HG02943 (cell line): ENCODE results near the gene INTS6L.

Experiments used
- ATAC-seq: cut with Tn5 transposase; IDR thresholded peaks from one replicate; pipeline ENCODE4 v1.9.1; 2021; ENCODE audit warnings: mild to moderate bottlenecking, low read depth, moderate library complexity; ENCODE audit not compliant: unreplicated experiment

Gene INTS6L

GRCh38 chrX:135520553-135521404 lies at the start of gene INTS6L:
TSS of gene INTS6L (plus strand) at chrX:135520660. CDS start at chrX:135520993, 333 bp downstream.
- peak; percentile 88 for ATAC-seq

- ATAC-seq: no peak
Measured at GRCh38 chrX:135476378-135476777, 44.1 kb upstream of the INTS6L start.

- no peak for ATAC-seq
Measured at GRCh38 chrX:135477576-135477975, 42.9 kb upstream of the INTS6L start.

- no peak for ATAC-seq
Measured at GRCh38 chrX:135480076-135480475, 40.4 kb upstream of the INTS6L start.

GRCh38 chrX:135481696-135482179 lies 38.7 kb upstream of the INTS6L start:
- no peak for ATAC-seq

GRCh38 chrX:135484641-135485289 lies 35.7 kb upstream of the INTS6L start:
- no peak for ATAC-seq

- ATAC-seq: peak; percentile 56
Measured at GRCh38 chrX:135489542-135489941, 30.9 kb upstream of the INTS6L start.

- ATAC-seq: no peak
Measured at GRCh38 chrX:135490979-135491514, 29.4 kb upstream of the INTS6L start.

GRCh38 chrX:135494453-135494852 lies 26.0 kb upstream of the INTS6L start:
- no peak for ATAC-seq

- ATAC-seq: no peak
Measured at GRCh38 chrX:135497736-135498135, 22.7 kb upstream of the INTS6L start.

- ATAC-seq: no peak
Measured at GRCh38 chrX:135498236-135498635, 22.2 kb upstream of the INTS6L start.

GRCh38 chrX:135505351-135505750 lies 15.1 kb upstream of the INTS6L start:
- ATAC-seq: no peak

GRCh38 chrX:135509885-135510284 lies 10.6 kb upstream of the INTS6L start:
- no peak for ATAC-seq

GRCh38 chrX:135512508-135513129 lies 7.8 kb upstream of the INTS6L start:
- no peak for ATAC-seq

- no peak for ATAC-seq
Measured at GRCh38 chrX:135513130-135513515, 7.3 kb upstream of the INTS6L start.

GRCh38 chrX:135516376-135516775 lies 4.1 kb upstream of the INTS6L start:
- no peak for ATAC-seq

- ATAC-seq: no peak
Measured at GRCh38 chrX:135518161-135518560, 2.3 kb upstream of the INTS6L start.

GRCh38 chrX:135520022-135520552 lies 373 bp upstream of the INTS6L start:
- ATAC-seq: no peak

GRCh38 chrX:135521405-135522131 lies 1.1 kb downstream of the INTS6L start:
- peak; percentile 54 for ATAC-seq

GRCh38 chrX:135522132-135522530 lies 1.7 kb downstream of the INTS6L start:
- no peak for ATAC-seq
